ENCODE results near the gene MAP4K2.

The MAP4K2 gene

GRCh38 chr11:64788321-64789215, 14.4 kb downstream of the MAP4K2 start:
- H3K36me3 ChIP-seq (ENCODE audit: control insufficient read depth, insufficient read depth, low read length): peaks cover 5% of the 10 kb centered on the region
- peaks cover 2% of the 10 kb centered on the region for H3K4me1 ChIP-seq (ENCODE audit: control insufficient read depth, insufficient read depth, low read length, poor library complexity, severe bottlenecking)
- no peaks in the 10 kb centered on the region for H3K9me3 ChIP-seq (ENCODE audit: control insufficient read depth, low read length)
- no peak overlapping the region for H3K27ac ChIP-seq (ENCODE audit: low read depth, low read length, severe bottlenecking)
- H3K4me3 ChIP-seq (ENCODE audit: extremely low read depth, insufficient read depth, low read length, poor library complexity, severe bottlenecking): no peak overlapping the region
- WGBS, 2 experiments (ENCODE audit: insufficient coverage in 2 of 2): 90 to 92% methylated on average over 6 to 7 of the region's 9 CpGs

GRCh38 chr11:64787526-64788320, 15.3 kb downstream of the MAP4K2 start:
- WGBS, 2 experiments (ENCODE audit: insufficient coverage in 2 of 2): 24 to 36% methylated on average over 2 to 9 of the region's 15 CpGs
- peaks cover 5% of the 10 kb centered on the region for H3K36me3 ChIP-seq (ENCODE audit: control insufficient read depth, insufficient read depth, low read length)
- H3K9me3 ChIP-seq (ENCODE audit: control insufficient read depth, low read length): no peaks in the 10 kb centered on the region
- peaks cover 2% of the 10 kb centered on the region for H3K4me1 ChIP-seq (ENCODE audit: control insufficient read depth, insufficient read depth, low read length, poor library complexity, severe bottlenecking)
- no peak overlapping the region for H3K27ac ChIP-seq (ENCODE audit: low read depth, low read length, severe bottlenecking)
- H3K4me3 ChIP-seq (ENCODE audit: extremely low read depth, insufficient read depth, low read length, poor library complexity, severe bottlenecking): no peak overlapping the region

DNA sequence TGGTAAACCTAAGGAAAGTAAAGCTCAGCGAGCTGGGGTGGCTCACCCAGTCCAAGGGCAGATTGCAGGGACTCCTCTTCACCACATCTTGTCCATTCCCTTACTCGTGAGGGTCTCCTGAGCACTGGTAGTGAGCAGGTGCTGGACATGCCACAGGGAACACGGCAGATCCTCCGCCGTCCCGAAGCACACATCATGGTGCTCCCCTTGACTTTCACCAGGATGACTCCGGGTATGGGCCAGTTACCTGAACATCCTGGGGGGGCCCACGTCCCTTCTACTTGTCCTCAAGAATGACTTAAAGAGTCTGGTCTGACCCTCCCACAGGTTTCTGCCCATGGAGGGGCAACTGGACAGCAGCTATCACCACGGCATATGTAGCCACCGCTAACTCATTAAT, 16.7 kb downstream of the MAP4K2 start:
- Histone ChIP-seq H3K36me3 (ENCODE audit: control insufficient read depth, insufficient read depth, low read length) (peaks cover 5% of the 10 kb centered on the region), H3K4me3 (ENCODE audit: extremely low read depth, insufficient read depth, low read length, poor library complexity, severe bottlenecking) (no peak overlapping the region), H3K4me1 (ENCODE audit: control insufficient read depth, insufficient read depth, low read length, poor library complexity, severe bottlenecking) (peaks cover 2% of the 10 kb centered on the region), H3K9me3 (ENCODE audit: control insufficient read depth, low read length) (no peaks in the 10 kb centered on the region), H3K27ac (ENCODE audit: low read depth, low read length, severe bottlenecking) (no peak overlapping the region)
- 92 to 93% methylated on average over 10 of the region's 10 CpGs for WGBS, 2 experiments (ENCODE audit: insufficient coverage in 2 of 2)

DNA sequence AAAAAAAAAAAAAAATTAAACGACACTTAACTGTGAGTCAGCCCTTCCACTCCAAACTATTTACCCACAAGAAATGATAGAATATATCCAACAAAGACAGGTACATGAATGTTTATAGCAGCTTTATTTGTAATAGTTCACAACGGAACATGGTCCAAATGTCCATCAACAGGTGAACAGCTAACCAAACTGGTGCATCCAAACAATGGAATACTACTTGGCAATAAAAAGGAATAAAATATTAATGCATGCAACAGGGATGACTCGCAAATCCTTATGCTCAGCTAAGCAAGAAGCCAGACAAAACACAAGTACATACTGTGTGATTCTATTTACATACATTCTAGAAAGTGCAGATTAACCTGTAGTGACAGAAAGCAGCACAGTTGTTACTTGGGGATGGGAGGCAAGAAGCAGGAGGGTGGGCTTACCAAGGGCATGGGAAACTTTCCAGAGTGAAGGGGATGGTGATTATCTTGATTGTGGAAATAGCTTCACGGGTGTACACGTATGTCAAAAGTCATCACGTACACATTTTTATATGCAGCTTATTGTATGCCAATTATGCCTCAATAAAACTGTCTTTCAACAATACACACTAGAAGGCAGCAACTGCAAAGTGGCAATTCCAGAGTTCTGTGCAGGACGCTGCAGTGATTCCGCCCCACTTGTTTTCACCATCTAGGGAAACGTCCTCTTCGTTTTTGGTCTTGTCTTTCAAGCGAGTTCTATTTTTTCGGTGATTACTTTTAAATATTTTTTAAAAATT, 18.0 kb downstream of the MAP4K2 start:
- Histone ChIP-seq H3K27ac (ENCODE audit: low read depth, low read length, severe bottlenecking) (no peak overlapping the region), H3K9me3 (ENCODE audit: control insufficient read depth, low read length) (no peaks in the 10 kb centered on the region), H3K4me3 (ENCODE audit: extremely low read depth, insufficient read depth, low read length, poor library complexity, severe bottlenecking) (no peak overlapping the region), H3K36me3 (ENCODE audit: control insufficient read depth, insufficient read depth, low read length) (peaks cover 4% of the 10 kb centered on the region), H3K4me1 (ENCODE audit: control insufficient read depth, insufficient read depth, low read length, poor library complexity, severe bottlenecking) (peaks cover 2% of the 10 kb centered on the region)
- WGBS, 2 experiments (ENCODE audit: insufficient coverage in 2 of 2): 91 to 93% methylated on average over 3 to 5 of the region's 12 CpGs

- Histone ChIP-seq H3K36me3 (ENCODE audit: control insufficient read depth, insufficient read depth, low read length) (peaks cover 41% of the 10 kb centered on the region), H3K27ac (ENCODE audit: low read depth, low read length, severe bottlenecking) (peak within 1 kb of the TSS; percentile 90), H3K9me3 (ENCODE audit: control insufficient read depth, low read length) (no peaks in the 10 kb centered on the region), H3K4me3 (ENCODE audit: extremely low read depth, insufficient read depth, low read length, poor library complexity, severe bottlenecking) (peak within 1 kb of the TSS; percentile 86), H3K4me1 (ENCODE audit: control insufficient read depth, insufficient read depth, low read length, poor library complexity, severe bottlenecking) (peaks cover 6% of the 10 kb centered on the region)
- WGBS, 2 experiments (ENCODE audit: insufficient coverage in 2 of 2): 0% methylated on average over 46 to 63 of the region's 80 CpGs
Measured at GRCh38 chr11:64778473-64779298, 24.3 kb downstream of the MAP4K2 start, which contains the start of gene SF1. Gene SF1, minus strand, starts transcription at chr11:64778542. Its CDS starts 150 bp downstream, at chr11:64778392.

- Histone ChIP-seq H3K9me3 (ENCODE audit: control insufficient read depth, low read length) (no peaks in the 10 kb centered on the region), H3K4me3 (ENCODE audit: extremely low read depth, insufficient read depth, low read length, poor library complexity, severe bottlenecking) (peak overlapping the region; percentile 86), H3K4me1 (ENCODE audit: control insufficient read depth, insufficient read depth, low read length, poor library complexity, severe bottlenecking) (peaks cover 12% of the 10 kb centered on the region), H3K27ac (ENCODE audit: low read depth, low read length, severe bottlenecking) (peak overlapping the region; percentile 90), H3K36me3 (ENCODE audit: control insufficient read depth, insufficient read depth, low read length) (peaks cover 46% of the 10 kb centered on the region)
- 0 to 2% methylated on average over 17 to 24 of the region's 28 CpGs for WGBS, 2 experiments (ENCODE audit: insufficient coverage in 2 of 2)
Measured at GRCh38 chr11:64778223-64778472, 24.9 kb downstream of the MAP4K2 start.

GRCh38 chr11:64777449-64778222, 25.4 kb downstream of the MAP4K2 start:
- Histone ChIP-seq H3K36me3 (ENCODE audit: control insufficient read depth, insufficient read depth, low read length) (peaks cover 51% of the 10 kb centered on the region), H3K4me3 (ENCODE audit: extremely low read depth, insufficient read depth, low read length, poor library complexity, severe bottlenecking) (peak overlapping the region; percentile 86), H3K27ac (ENCODE audit: low read depth, low read length, severe bottlenecking) (peak overlapping the region; percentile 90), H3K9me3 (ENCODE audit: control insufficient read depth, low read length) (no peaks in the 10 kb centered on the region), H3K4me1 (ENCODE audit: control insufficient read depth, insufficient read depth, low read length, poor library complexity, severe bottlenecking) (peaks cover 15% of the 10 kb centered on the region)
- WGBS, 2 experiments (ENCODE audit: insufficient coverage in 2 of 2): 0% methylated on average over 32 to 63 of the region's 98 CpGs

DNA sequence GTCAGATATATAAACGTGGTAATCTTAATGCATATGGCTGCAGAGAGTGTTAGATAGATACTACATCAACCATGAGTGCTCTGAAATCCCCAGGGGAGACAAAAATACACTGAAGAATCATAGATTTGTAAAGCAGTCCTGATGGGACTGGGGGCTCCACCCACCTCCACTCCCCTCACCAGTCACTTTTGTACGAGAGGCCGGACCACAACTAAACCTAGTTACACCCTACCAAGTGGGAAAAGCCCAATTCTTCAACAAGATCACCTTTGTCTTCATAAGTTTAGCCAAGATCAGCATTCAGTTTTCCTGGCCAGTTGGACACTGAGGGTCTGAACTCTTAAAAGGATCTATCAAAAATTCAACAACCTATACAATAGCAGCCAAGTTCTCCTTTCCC, 26.1 kb downstream of the MAP4K2 start:
- no peaks in the 10 kb centered on the region for H3K9me3 ChIP-seq (ENCODE audit: control insufficient read depth, low read length)
- H3K4me1 ChIP-seq (ENCODE audit: control insufficient read depth, insufficient read depth, low read length, poor library complexity, severe bottlenecking): peaks cover 15% of the 10 kb centered on the region
- peak overlapping the region; percentile 72 for H3K4me3 ChIP-seq (ENCODE audit: extremely low read depth, insufficient read depth, low read length, poor library complexity, severe bottlenecking)
- H3K36me3 ChIP-seq (ENCODE audit: control insufficient read depth, insufficient read depth, low read length): peaks cover 59% of the 10 kb centered on the region
- peak overlapping the region; percentile 10 for H3K27ac ChIP-seq (ENCODE audit: low read depth, low read length, severe bottlenecking)
- WGBS, 2 experiments (ENCODE audit: insufficient coverage in 2 of 2): 54% methylated on average over 2 of the region's 3 CpGs; no CpG with 5 or more reads in 1 of the 2 experiments

- 95 to 98% methylated on average over 4 to 6 of the region's 6 CpGs for WGBS, 2 experiments (ENCODE audit: insufficient coverage in 2 of 2)
- peak overlapping the region; percentile 72 for H3K4me3 ChIP-seq (ENCODE audit: extremely low read depth, insufficient read depth, low read length, poor library complexity, severe bottlenecking)
- no peaks in the 10 kb centered on the region for H3K9me3 ChIP-seq (ENCODE audit: control insufficient read depth, low read length)
- H3K36me3 ChIP-seq (ENCODE audit: control insufficient read depth, insufficient read depth, low read length): peaks cover 63% of the 10 kb centered on the region
- H3K4me1 ChIP-seq (ENCODE audit: control insufficient read depth, insufficient read depth, low read length, poor library complexity, severe bottlenecking): peaks cover 15% of the 10 kb centered on the region
- no peak overlapping the region for H3K27ac ChIP-seq (ENCODE audit: low read depth, low read length, severe bottlenecking)
Measured at GRCh38 chr11:64776425-64776824, 26.6 kb downstream of the MAP4K2 start.

Data from mesodermal cell (in vitro differentiated cells).